DND-41 (cell line): ENCODE measurements around the gene OPCML.

ENCODE experiments used
- ATAC-seq: fragments of 200-7000 bp; cut with Tn5 transposase; 3 replicates; pipeline ENCODE4 v1.9.1; 2021; ENCODE audit warnings: low read depth; ENCODE audit not compliant: insufficient read depth
- DNase-seq: peaks from one replicate; pipeline ENCODE4 v3.0.0-alpha.2; 2020
- H2AFZ ChIP-seq: 2 replicates; pipeline ENCODE4 v1.6.0; 2012; ENCODE audit warnings: low read depth, low read length
- H3K27ac ChIP-seq: 2 replicates; pipeline ENCODE4 v1.5.1; 2012; ENCODE audit warnings: low read length, inconsistent platforms
- H3K27me3 ChIP-seq: fragments of 200-600 bp; sonication (generic); 2 replicates; pipeline ENCODE4 v1.6.0; 2012; ENCODE audit warnings: low read length, mild to moderate bottlenecking, inconsistent platforms; ENCODE audit not compliant: insufficient read depth, poor library complexity
- H3K36me3 ChIP-seq: 2 replicates; pipeline ENCODE4 v1.5.1; 2012; ENCODE audit warnings: low read length, inconsistent platforms; ENCODE audit not compliant: insufficient read depth
- H3K4me1 ChIP-seq: 2 replicates; pipeline ENCODE4 v1.5.1; 2012; ENCODE audit warnings: mild to moderate bottlenecking, low read length; ENCODE audit not compliant: insufficient read depth
- H3K4me2 ChIP-seq: 2 replicates; pipeline ENCODE4 v1.6.0; 2012; ENCODE audit warnings: mild to moderate bottlenecking, moderate library complexity, low read length, inconsistent platforms; ENCODE audit not compliant: insufficient read depth
- H3K4me3 ChIP-seq, 2 experiments: fragments of 200-600 bp in 1 of 2; shearing (Covaris generic) in 1 of 2; 2 replicates each; pipeline ENCODE4 v1.5.1; 2012 to 2016; ENCODE audit warnings: inconsistent platforms in 2 of 2, low read length in 2 of 2, mild to moderate bottlenecking in 2 of 2, low read depth in 1 of 2, moderate library complexity in 1 of 2
- H3K79me2 ChIP-seq: 2 replicates; pipeline ENCODE4 v1.6.0; 2012; ENCODE audit warnings: low read length, inconsistent platforms; ENCODE audit not compliant: insufficient read depth
- H3K9ac ChIP-seq: 2 replicates; pipeline ENCODE4 v1.6.0; 2012; ENCODE audit warnings: low read depth, mild to moderate bottlenecking, inconsistent platforms, low read length, moderate library complexity
- H3K9me3 ChIP-seq: 2 replicates; pipeline ENCODE4 v1.5.1; 2012; ENCODE audit warnings: low read length, moderate library complexity, mild to moderate bottlenecking, inconsistent platforms; ENCODE audit not compliant: insufficient read depth, severe bottlenecking
- H4K20me1 ChIP-seq: 2 replicates; pipeline ENCODE4 v1.6.0; 2012; ENCODE audit warnings: low read length; ENCODE audit not compliant: insufficient read depth
- EZH2 ChIP-seq: IDR thresholded peaks from 3 replicates; pipeline ENCODE4 v1.6.1; 2012; ENCODE audit warnings: borderline replicate concordance, low read depth, mild to moderate bottlenecking, moderate library complexity, low read length, inconsistent platforms; ENCODE audit not compliant: severe bottlenecking
- TF ChIP-seq, protein P1 (sequence below): IDR thresholded peaks from 2 replicates; pipeline ENCODE4 v1.5.1; 2012; ENCODE audit warnings: borderline replicate concordance, low read length, moderate library complexity, mild to moderate bottlenecking; ENCODE audit not compliant: poor library complexity, severe bottlenecking; ENCODE audit errors: extremely low read depth

Gene OPCML

DNA sequence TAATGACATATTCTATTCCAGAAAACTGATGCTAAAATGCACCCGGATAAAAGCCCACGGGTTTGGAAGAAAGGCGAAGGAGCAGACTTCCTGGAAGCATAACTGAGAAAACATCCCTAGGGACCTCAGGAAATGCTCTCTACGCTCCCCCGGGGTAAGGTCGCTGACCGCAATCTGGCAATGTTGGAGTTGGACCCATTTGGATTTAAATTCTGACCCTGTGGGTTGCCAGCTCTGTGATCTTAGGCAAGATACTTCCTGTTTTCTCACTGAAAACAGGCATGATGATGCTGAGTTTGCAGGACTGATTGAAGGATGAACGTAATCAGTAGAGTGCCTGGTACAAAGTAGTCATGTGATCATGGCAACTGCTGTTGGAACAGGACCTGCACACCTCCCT, 1107.9 kb downstream of the OPCML start:
- no peak for ATAC-seq
- H3K9ac ChIP-seq, result no peak overlapping the region
- no peaks in the 10 kb centered on the region for H3K27me3 ChIP-seq
- H2AFZ ChIP-seq, result no peak overlapping the region
- no peak overlapping the region for H3K4me2 ChIP-seq
- no peaks in the 10 kb centered on the region for H3K4me1 ChIP-seq
- DNase-seq, result no peak
- TF ChIP-seq, protein P1, sequence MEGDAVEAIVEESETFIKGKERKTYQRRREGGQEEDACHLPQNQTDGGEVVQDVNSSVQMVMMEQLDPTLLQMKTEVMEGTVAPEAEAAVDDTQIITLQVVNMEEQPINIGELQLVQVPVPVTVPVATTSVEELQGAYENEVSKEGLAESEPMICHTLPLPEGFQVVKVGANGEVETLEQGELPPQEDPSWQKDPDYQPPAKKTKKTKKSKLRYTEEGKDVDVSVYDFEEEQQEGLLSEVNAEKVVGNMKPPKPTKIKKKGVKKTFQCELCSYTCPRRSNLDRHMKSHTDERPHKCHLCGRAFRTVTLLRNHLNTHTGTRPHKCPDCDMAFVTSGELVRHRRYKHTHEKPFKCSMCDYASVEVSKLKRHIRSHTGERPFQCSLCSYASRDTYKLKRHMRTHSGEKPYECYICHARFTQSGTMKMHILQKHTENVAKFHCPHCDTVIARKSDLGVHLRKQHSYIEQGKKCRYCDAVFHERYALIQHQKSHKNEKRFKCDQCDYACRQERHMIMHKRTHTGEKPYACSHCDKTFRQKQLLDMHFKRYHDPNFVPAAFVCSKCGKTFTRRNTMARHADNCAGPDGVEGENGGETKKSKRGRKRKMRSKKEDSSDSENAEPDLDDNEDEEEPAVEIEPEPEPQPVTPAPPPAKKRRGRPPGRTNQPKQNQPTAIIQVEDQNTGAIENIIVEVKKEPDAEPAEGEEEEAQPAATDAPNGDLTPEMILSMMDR, result no peak
- TF ChIP-seq EZH2, result no peak
- H3K9me3 ChIP-seq, result no peaks in the 10 kb centered on the region
- H4K20me1 ChIP-seq, result no peaks in the 10 kb centered on the region
- no peak overlapping the region for H3K4me3 ChIP-seq
- no peak overlapping the region for H3K27ac ChIP-seq
- no peaks in the 10 kb centered on the region for H3K36me3 ChIP-seq
- H3K79me2 ChIP-seq, result no peaks in the 10 kb centered on the region

GRCh38 chr11:132423266-132423665, 1109.0 kb downstream of the OPCML start:
- Histone ChIP-seq H3K79me2 (no peaks in the 10 kb centered on the region), H3K4me1 (no peaks in the 10 kb centered on the region), H3K36me3 (no peaks in the 10 kb centered on the region), H3K4me2 (no peak overlapping the region), H3K4me3 (no peak overlapping the region), H4K20me1 (no peaks in the 10 kb centered on the region), H3K9ac (no peak overlapping the region), H3K9me3 (no peaks in the 10 kb centered on the region), H2AFZ (no peak overlapping the region), H3K27ac (no peak overlapping the region), H3K27me3 (no peaks in the 10 kb centered on the region)
- ATAC-seq (no peak), DNase-seq (no peak)
- no peak for TF ChIP-seq EZH2
- TF ChIP-seq, protein P1, result no peak

GRCh38 chr11:132422722-132423121, 1109.6 kb downstream of the OPCML start:
- Histone ChIP-seq H3K9ac (no peak overlapping the region), H3K36me3 (no peaks in the 10 kb centered on the region), H3K4me3 (no peak overlapping the region), H2AFZ (no peak overlapping the region), H3K4me1 (no peaks in the 10 kb centered on the region), H3K9me3 (no peaks in the 10 kb centered on the region), H3K27ac (no peak overlapping the region), H4K20me1 (no peaks in the 10 kb centered on the region), H3K27me3 (no peaks in the 10 kb centered on the region), H3K4me2 (no peak overlapping the region), H3K79me2 (no peaks in the 10 kb centered on the region)
- TF ChIP-seq, protein P1, result no peak
- TF ChIP-seq EZH2, result no peak
- no peak for ATAC-seq
- no peak for DNase-seq

- H3K27me3 ChIP-seq, result no peaks in the 10 kb centered on the region
- no peak for TF ChIP-seq EZH2
- TF ChIP-seq, protein P1, result no peak
- H3K4me3 ChIP-seq, result no peak overlapping the region
- H4K20me1 ChIP-seq, result no peaks in the 10 kb centered on the region
- DNase-seq, result no peak
- no peaks in the 10 kb centered on the region for H3K4me1 ChIP-seq
- ATAC-seq, result no peak
- H2AFZ ChIP-seq, result no peak overlapping the region
- no peak overlapping the region for H3K27ac ChIP-seq
- no peak overlapping the region for H3K4me2 ChIP-seq
- H3K9ac ChIP-seq, result no peak overlapping the region
- H3K9me3 ChIP-seq, result no peaks in the 10 kb centered on the region
- no peaks in the 10 kb centered on the region for H3K36me3 ChIP-seq
- H3K79me2 ChIP-seq, result no peaks in the 10 kb centered on the region
These were observed 1110.7 kb downstream of the OPCML start for GRCh38 chr11:132421555-132421954.
